ENCODE data around the gene FGG. TPM values are rescaled to one million over a fixed set of nuclear protein-coding genes. Genes with fewer than 3 reads are reported as not detected.

The FGG gene
- total and polyA plus RNA-seq, 2 of the 8 experiments (the other 6 are each of a cell fraction or from before 2014, with no cell fraction given), result not detected

DNA sequence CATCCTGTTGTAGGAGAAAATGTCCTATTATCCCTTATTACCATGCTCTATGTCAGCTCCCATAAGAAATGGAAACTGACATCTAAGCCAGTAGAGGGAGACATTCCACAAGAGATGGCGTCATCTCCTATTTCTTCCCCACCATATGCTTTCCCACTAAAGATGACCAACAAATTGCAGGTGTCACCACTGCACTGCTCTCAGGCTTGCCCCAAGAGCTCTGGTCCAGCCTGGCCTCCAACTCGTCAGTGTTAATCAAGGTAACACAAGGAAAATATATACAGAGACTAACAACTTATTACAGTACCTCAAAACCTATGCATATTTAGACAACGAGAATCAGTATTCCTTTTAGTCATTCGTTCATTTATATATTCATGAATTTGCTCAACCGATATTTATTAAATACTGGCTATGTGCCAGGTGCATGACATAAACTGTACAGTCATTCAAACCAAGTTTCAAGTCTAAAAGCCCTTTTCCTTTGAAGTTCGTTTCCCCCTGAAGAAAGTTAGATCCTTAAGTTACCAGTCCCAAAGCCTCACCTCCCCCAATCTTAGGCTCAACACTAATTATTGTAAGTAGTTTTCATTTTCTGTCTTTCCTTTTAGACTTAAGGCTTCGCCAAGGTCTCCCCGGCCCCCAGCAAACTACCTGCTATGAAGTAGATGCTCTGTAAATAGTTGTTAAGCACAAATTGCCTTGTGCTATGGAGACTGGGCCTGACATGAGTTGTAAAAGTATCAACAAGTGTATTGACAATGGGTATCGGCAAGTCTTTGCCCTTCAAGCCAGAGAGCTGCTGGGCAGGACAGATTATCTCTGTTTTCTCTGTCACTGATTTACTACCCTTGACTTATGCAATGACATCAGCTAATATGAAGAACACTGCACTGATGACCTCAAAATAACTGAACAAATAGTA is 52.7 kb downstream of the FGG start:
- H2BK15ac ChIP-seq (ENCODE audit: low read length), result no peak overlapping the region
- 78% methylated on average over 9 of the region's 9 CpGs; no CpG with 5 or more reads in 1 of the 2 experiments for WGBS, 2 experiments (ENCODE audit: extremely low coverage in 1 of 2, insufficient coverage in 1 of 2, insufficient read length in 1 of 2, insufficient replicate concordance in 2 of 2, low coverage in 1 of 2, low lambda C conversion rate in 2 of 2, missing lambda C conversion rate in 1 of 2)
- POLR2A ChIA-PET (ENCODE audit: partially characterized antibody), result interaction anchor here (0.8 to 1.0 kb wide), 5 partner anchors 11 to 184 kb away, joined by 3 to 4 read pairs (median 3); partner anchors contain the start of gene LRAT
- TF ChIP-seq CREB1 (IDR thresholded peaks at IDR 0.05) (peak; percentile 56), YY1 (IDR thresholded peaks at IDR 0.05; ENCODE audit: low read depth, low read length) (peak; percentile 50; the same call in 1 of the 2 replicates), KDM5A (IDR thresholded peaks at IDR 0.05; ENCODE audit: low read length) (no peak), SIRT6 (IDR thresholded peaks at IDR 0.05; ENCODE audit: low read length) (no peak), SP4 (IDR thresholded peaks at IDR 0.05; ENCODE audit: low read length) (no peak)
- TF ChIP-seq, protein P1, sequence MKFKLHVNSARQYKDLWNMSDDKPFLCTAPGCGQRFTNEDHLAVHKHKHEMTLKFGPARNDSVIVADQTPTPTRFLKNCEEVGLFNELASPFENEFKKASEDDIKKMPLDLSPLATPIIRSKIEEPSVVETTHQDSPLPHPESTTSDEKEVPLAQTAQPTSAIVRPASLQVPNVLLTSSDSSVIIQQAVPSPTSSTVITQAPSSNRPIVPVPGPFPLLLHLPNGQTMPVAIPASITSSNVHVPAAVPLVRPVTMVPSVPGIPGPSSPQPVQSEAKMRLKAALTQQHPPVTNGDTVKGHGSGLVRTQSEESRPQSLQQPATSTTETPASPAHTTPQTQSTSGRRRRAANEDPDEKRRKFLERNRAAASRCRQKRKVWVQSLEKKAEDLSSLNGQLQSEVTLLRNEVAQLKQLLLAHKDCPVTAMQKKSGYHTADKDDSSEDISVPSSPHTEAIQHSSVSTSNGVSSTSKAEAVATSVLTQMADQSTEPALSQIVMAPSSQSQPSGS (IDR thresholded peaks at IDR 0.05; ENCODE audit: low read length), result peak; percentile 68; the same call in 1 of the 2 replicates
- TF ChIP-seq, protein P2, sequence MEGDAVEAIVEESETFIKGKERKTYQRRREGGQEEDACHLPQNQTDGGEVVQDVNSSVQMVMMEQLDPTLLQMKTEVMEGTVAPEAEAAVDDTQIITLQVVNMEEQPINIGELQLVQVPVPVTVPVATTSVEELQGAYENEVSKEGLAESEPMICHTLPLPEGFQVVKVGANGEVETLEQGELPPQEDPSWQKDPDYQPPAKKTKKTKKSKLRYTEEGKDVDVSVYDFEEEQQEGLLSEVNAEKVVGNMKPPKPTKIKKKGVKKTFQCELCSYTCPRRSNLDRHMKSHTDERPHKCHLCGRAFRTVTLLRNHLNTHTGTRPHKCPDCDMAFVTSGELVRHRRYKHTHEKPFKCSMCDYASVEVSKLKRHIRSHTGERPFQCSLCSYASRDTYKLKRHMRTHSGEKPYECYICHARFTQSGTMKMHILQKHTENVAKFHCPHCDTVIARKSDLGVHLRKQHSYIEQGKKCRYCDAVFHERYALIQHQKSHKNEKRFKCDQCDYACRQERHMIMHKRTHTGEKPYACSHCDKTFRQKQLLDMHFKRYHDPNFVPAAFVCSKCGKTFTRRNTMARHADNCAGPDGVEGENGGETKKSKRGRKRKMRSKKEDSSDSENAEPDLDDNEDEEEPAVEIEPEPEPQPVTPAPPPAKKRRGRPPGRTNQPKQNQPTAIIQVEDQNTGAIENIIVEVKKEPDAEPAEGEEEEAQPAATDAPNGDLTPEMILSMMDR (IDR thresholded peaks at IDR 0.05; ENCODE audit: control extremely low read depth in 1 of 3, insufficient read depth in 1 of 3, low read depth in 1 of 3, low read length in 3 of 3), result peak in 2 of 3 experiments; percentile 82 to 85; a peak in 3 of 4 replicates

More for the DNA sequence above, 52.7 kb downstream of the FGG start:
- H3K18ac ChIP-seq (ENCODE audit: extremely low read depth, low read length), result no peak overlapping the region
- no peak overlapping the region for H2BK12ac ChIP-seq (ENCODE audit: low read depth, low read length)
- CTCF ChIA-PET (ENCODE audit: partially characterized antibody), result interaction anchor here (0.7 to 6.1 kb wide), 52 partner anchors 9 to 1774 kb away, joined by 3 to 283 read pairs (median 5); partner anchors contain the start of genes FGG and PLRG1
- H2AFZ ChIP-seq (ENCODE audit: low read length), result peak overlapping the region; percentile 20; the same call in 1 of the 2 replicates
- no peaks in the 10 kb centered on the region for H4K20me1 ChIP-seq (replicated peaks in 1 of 2; ENCODE audit: control insufficient read depth in 1 of 2, insufficient read depth in 2 of 2, low read length in 2 of 2)
- H3K9ac ChIP-seq (replicated peaks in 1 of 4; ENCODE audit: extremely low read depth in 1 of 4, low read depth in 3 of 4, low read length in 3 of 4), result no peak overlapping the region
- H3K56ac ChIP-seq (replicated peaks; ENCODE audit: insufficient read length, low read depth, low read length), result no peak overlapping the region
- no peak overlapping the region for H2BK5ac ChIP-seq (ENCODE audit: low read depth, low read length)
- H3K79me2 ChIP-seq (ENCODE audit: control insufficient read depth in 1 of 2, insufficient read depth in 2 of 2, low read length in 2 of 2), result no peaks in the 10 kb centered on the region
- H2AK5ac ChIP-seq (ENCODE audit: low read depth, low read length), result no peak overlapping the region
- H2BK20ac ChIP-seq (ENCODE audit: low read length), result no peak overlapping the region
- H3K14ac ChIP-seq (ENCODE audit: insufficient read length), result no peak overlapping the region
- H3K4me3 ChIP-seq (ENCODE audit: extremely low read depth in 1 of 4, insufficient read depth in 2 of 4, low read depth in 3 of 4, low read length in 4 of 4), result no peak overlapping the region
- H3K9me3 ChIP-seq (ENCODE audit: insufficient read depth in 2 of 2, low read depth in 1 of 2, low read length in 1 of 2), result no peaks in the 10 kb centered on the region
- FAIRE-seq (peak; percentile 95), DNase-seq (ENCODE audit: low read depth in 1 of 2, low spot score in 2 of 2) (peak in 1 of 2 experiments; percentile 9)
- no peaks in the 10 kb centered on the region for H3K23me2 ChIP-seq (ENCODE audit: low read depth, low read length)
- no peak overlapping the region for H3K4ac ChIP-seq (replicated peaks; ENCODE audit: insufficient read length, low read depth, low read length)
- H4K8ac ChIP-seq (ENCODE audit: extremely low read depth, insufficient read depth, low read length), result no peak overlapping the region
- H3K23ac ChIP-seq (ENCODE audit: insufficient read length), result no peak overlapping the region
- no peak overlapping the region for H4K91ac ChIP-seq (replicated peaks; ENCODE audit: insufficient read length, low read length)
- no peak overlapping the region for H2BK120ac ChIP-seq (replicated peaks; ENCODE audit: low read depth, low read length)
- no peak overlapping the region for H3K4me2 ChIP-seq (ENCODE audit: insufficient read depth in 1 of 2, low read depth in 2 of 2, low read length in 2 of 2)
- H3K27ac ChIP-seq (ENCODE audit: low read depth, low read length), result no peak overlapping the region
- no peaks in the 10 kb centered on the region for H3K4me1 ChIP-seq (replicated peaks in 1 of 4; ENCODE audit: control insufficient read depth in 3 of 4, insufficient read depth in 4 of 4, low read length in 3 of 4)
- no peak overlapping the region for H4K5ac ChIP-seq (ENCODE audit: insufficient read length, low read depth, low read length)
- H3K36me3 ChIP-seq (ENCODE audit: control insufficient read depth in 2 of 4, insufficient read depth in 4 of 4, low read length in 3 of 4), result no peaks in the 10 kb centered on the region
- H3K79me1 ChIP-seq (ENCODE audit: low read depth, low read length), result no peaks in the 10 kb centered on the region
- H3K27me3 ChIP-seq (replicated peaks in 1 of 4; ENCODE audit: control insufficient read depth in 3 of 4, extremely low read depth in 1 of 4, insufficient read depth in 3 of 4, low read length in 3 of 4), result no peaks in the 10 kb centered on the region

All from H1 (cell line).